HL-60 (cell line): Measurements from ENCODE around the gene MPRIP.

ENCODE experiments used
- POLR2AphosphoS5 ChIP-seq: IDR thresholded peaks from 2 replicates; pipeline ENCODE4 v1.6.1; 2012; ENCODE audit warnings: low read depth
- REST ChIP-seq: IDR thresholded peaks from 2 replicates; pipeline ENCODE4 v1.6.1; 2012; ENCODE audit warnings: low read depth; ENCODE audit not compliant: insufficient replicate concordance
- SPI1 ChIP-seq: IDR thresholded peaks from 2 replicates; pipeline ENCODE4 v1.6.1; 2012; ENCODE audit warnings: low read depth, mild to moderate bottlenecking, borderline replicate concordance
- TF ChIP-seq, protein P1 (sequence below): IDR thresholded peaks from one replicate; pipeline ENCODE4 v1.5.1; 2011; ENCODE audit warnings: low read length, control low read depth, inconsistent platforms; ENCODE audit not compliant: insufficient read depth

DNA sequence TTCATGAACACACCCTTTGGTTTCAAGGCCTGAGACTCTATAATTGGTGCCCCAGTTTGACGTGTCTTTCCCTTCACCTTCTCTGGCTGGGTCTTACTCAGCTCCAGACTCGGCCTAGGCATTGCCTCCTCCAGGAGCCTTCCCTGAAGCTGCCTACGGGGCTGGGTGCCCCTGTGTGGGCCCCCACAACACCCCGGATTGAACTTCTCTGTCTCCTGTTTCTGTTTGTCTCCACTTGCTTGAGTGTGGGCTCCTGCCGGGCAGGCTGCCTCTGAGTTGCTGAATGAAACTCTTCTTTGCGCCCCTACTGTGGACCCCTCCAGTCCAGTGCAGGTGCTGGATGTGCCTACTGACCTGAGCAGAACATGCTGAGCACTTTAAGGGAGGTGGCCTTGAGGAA lies 2.3 kb upstream of the MPRIP start:
- TF ChIP-seq POLR2AphosphoS5, result no peak
- no peak for TF ChIP-seq REST
- TF ChIP-seq, protein P1, sequence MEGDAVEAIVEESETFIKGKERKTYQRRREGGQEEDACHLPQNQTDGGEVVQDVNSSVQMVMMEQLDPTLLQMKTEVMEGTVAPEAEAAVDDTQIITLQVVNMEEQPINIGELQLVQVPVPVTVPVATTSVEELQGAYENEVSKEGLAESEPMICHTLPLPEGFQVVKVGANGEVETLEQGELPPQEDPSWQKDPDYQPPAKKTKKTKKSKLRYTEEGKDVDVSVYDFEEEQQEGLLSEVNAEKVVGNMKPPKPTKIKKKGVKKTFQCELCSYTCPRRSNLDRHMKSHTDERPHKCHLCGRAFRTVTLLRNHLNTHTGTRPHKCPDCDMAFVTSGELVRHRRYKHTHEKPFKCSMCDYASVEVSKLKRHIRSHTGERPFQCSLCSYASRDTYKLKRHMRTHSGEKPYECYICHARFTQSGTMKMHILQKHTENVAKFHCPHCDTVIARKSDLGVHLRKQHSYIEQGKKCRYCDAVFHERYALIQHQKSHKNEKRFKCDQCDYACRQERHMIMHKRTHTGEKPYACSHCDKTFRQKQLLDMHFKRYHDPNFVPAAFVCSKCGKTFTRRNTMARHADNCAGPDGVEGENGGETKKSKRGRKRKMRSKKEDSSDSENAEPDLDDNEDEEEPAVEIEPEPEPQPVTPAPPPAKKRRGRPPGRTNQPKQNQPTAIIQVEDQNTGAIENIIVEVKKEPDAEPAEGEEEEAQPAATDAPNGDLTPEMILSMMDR, result no peak
- TF ChIP-seq SPI1, result no peak
